ENCODE results near the gene MYO5B.

MYO5B gene

DNA sequence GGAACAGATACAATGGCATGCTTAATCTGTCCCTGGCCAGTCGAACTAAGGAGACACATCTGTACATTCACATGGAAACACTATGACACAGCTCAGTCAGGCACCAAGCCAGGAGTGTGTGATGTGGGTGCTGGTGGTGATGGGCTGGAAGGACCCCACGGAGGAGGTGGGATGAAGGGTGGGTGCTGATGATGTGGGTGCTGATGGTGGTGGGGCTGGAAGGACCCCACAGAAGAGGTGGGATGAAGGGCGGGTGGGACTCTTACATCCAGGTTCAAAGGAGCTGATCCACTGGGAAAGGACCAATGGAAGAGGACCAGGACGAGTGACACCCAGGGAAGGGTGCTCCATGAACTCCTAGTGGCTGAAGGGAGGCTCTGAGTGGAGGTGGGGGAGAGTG lies 346.8 kb downstream of the MYO5B start:
- no peaks in the 10 kb centered on the region for H4K20me1 ChIP-seq (ENCODE audit: insufficient read depth)
- no peak overlapping the region for H3K27ac ChIP-seq
- no peak overlapping the region for H2AFZ ChIP-seq (ENCODE audit: low read depth)
- no peaks in the 10 kb centered on the region for H3K79me2 ChIP-seq (ENCODE audit: insufficient read depth, low read depth)
- H3K36me3 ChIP-seq (ENCODE audit: insufficient read depth), result no peaks in the 10 kb centered on the region
- H3K4me3 ChIP-seq (IDR thresholded peaks at IDR 0.05; ENCODE audit: insufficient read depth, low read depth, low read length), result no peak overlapping the region
- H3K9ac ChIP-seq, result no peak overlapping the region
- peaks cover 13% of the 10 kb centered on the region for H3K4me1 ChIP-seq (ENCODE audit: low read depth, poor library complexity, severe bottlenecking)
- TF ChIP-seq, protein P1, sequence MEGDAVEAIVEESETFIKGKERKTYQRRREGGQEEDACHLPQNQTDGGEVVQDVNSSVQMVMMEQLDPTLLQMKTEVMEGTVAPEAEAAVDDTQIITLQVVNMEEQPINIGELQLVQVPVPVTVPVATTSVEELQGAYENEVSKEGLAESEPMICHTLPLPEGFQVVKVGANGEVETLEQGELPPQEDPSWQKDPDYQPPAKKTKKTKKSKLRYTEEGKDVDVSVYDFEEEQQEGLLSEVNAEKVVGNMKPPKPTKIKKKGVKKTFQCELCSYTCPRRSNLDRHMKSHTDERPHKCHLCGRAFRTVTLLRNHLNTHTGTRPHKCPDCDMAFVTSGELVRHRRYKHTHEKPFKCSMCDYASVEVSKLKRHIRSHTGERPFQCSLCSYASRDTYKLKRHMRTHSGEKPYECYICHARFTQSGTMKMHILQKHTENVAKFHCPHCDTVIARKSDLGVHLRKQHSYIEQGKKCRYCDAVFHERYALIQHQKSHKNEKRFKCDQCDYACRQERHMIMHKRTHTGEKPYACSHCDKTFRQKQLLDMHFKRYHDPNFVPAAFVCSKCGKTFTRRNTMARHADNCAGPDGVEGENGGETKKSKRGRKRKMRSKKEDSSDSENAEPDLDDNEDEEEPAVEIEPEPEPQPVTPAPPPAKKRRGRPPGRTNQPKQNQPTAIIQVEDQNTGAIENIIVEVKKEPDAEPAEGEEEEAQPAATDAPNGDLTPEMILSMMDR (conservative IDR thresholded peaks at IDR 0.05; ENCODE audit: low read depth, low read length), result no peak
- no peaks in the 10 kb centered on the region for H3K27me3 ChIP-seq (ENCODE audit: insufficient read depth, low read depth)
- H3K4me2 ChIP-seq, result no peak overlapping the region

- H3K4me3 ChIP-seq (IDR thresholded peaks at IDR 0.05; ENCODE audit: insufficient read depth, low read depth, low read length), result no peak overlapping the region
- H2AFZ ChIP-seq (ENCODE audit: low read depth), result no peak overlapping the region
- no peak overlapping the region for H3K27ac ChIP-seq
- no peaks in the 10 kb centered on the region for H3K36me3 ChIP-seq (ENCODE audit: insufficient read depth)
- no peaks in the 10 kb centered on the region for H4K20me1 ChIP-seq (ENCODE audit: insufficient read depth)
- no peaks in the 10 kb centered on the region for H3K79me2 ChIP-seq (ENCODE audit: insufficient read depth, low read depth)
- TF ChIP-seq, protein P1 (conservative IDR thresholded peaks at IDR 0.05; ENCODE audit: low read depth, low read length), result no peak
- no peak overlapping the region for H3K9ac ChIP-seq
- peaks cover 15% of the 10 kb centered on the region for H3K4me1 ChIP-seq (ENCODE audit: low read depth, poor library complexity, severe bottlenecking)
- no peaks in the 10 kb centered on the region for H3K27me3 ChIP-seq (ENCODE audit: insufficient read depth, low read depth)
- no peak overlapping the region for H3K4me2 ChIP-seq
These were observed 347.4 kb downstream of the MYO5B start for GRCh38 chr18:49847524-49847923.

- H3K4me2 ChIP-seq, result no peak overlapping the region
- no peak overlapping the region for H2AFZ ChIP-seq (ENCODE audit: low read depth)
- no peaks in the 10 kb centered on the region for H3K79me2 ChIP-seq (ENCODE audit: insufficient read depth, low read depth)
- no peak overlapping the region for H3K4me3 ChIP-seq (IDR thresholded peaks at IDR 0.05; ENCODE audit: insufficient read depth, low read depth, low read length)
- H4K20me1 ChIP-seq (ENCODE audit: insufficient read depth), result no peaks in the 10 kb centered on the region
- H3K27me3 ChIP-seq (ENCODE audit: insufficient read depth, low read depth), result no peaks in the 10 kb centered on the region
- H3K4me1 ChIP-seq (ENCODE audit: low read depth, poor library complexity, severe bottlenecking), result peaks cover 15% of the 10 kb centered on the region
- H3K9ac ChIP-seq, result no peak overlapping the region
- no peaks in the 10 kb centered on the region for H3K36me3 ChIP-seq (ENCODE audit: insufficient read depth)
- no peak overlapping the region for H3K27ac ChIP-seq
- TF ChIP-seq, protein P1 (conservative IDR thresholded peaks at IDR 0.05; ENCODE audit: low read depth, low read length), result no peak
These were observed 348.1 kb downstream of the MYO5B start for GRCh38 chr18:49846718-49847470.

- Histone ChIP-seq H4K20me1 (ENCODE audit: insufficient read depth) (no peaks in the 10 kb centered on the region), H2AFZ (ENCODE audit: low read depth) (no peak overlapping the region), H3K4me1 (ENCODE audit: low read depth, poor library complexity, severe bottlenecking) (peaks cover 15% of the 10 kb centered on the region), H3K79me2 (ENCODE audit: insufficient read depth, low read depth) (no peaks in the 10 kb centered on the region), H3K4me2 (no peak overlapping the region), H3K27ac (no peak overlapping the region), H3K27me3 (ENCODE audit: insufficient read depth, low read depth) (no peaks in the 10 kb centered on the region), H3K36me3 (ENCODE audit: insufficient read depth) (no peaks in the 10 kb centered on the region), H3K4me3 (IDR thresholded peaks at IDR 0.05; ENCODE audit: insufficient read depth, low read depth, low read length) (no peak overlapping the region), H3K9ac (no peak overlapping the region)
- TF ChIP-seq, protein P1 (conservative IDR thresholded peaks at IDR 0.05; ENCODE audit: low read depth, low read length), result no peak
These were observed 348.6 kb downstream of the MYO5B start for GRCh38 chr18:49846361-49846662.
